Measurements from ENCODE around the gene TMEM59L. TPM values are rescaled to one million over a fixed set of nuclear protein-coding genes. Genes with fewer than 3 reads are reported as not detected.

The TMEM59L gene
- total and polyA plus RNA-seq, 9 of the 15 experiments (the other 6 are each of a cell fraction or from before 2014, with no cell fraction given), result 0.37 TPM; not detected in 8

DNA sequence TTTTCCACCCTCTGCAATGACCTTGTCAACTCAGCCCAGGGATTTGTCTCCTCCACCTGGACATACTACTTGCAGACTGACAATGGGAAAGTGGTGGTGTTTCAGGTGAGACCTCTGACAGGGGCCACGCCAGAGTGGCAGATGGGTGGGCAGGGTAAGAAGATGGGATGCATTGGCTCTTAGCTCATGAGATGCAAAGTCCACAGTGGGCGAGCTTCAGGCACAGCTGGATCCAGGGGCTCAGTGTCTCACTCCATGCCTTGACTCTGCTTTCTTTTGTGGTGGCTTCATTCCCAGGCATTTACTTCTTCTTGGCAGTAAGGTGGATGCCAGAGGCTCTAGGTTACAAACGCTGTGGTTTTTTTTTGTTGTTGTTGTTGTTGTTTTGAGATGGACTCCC, 3.4 kb downstream of the TMEM59L start:
- H3K4me1 ChIP-seq (replicated peaks in 1 of 2; ENCODE audit: control insufficient read depth in 2 of 2, insufficient read depth in 2 of 2, low read length in 2 of 2), result peaks cover 0 to 35% of the 10 kb centered on the region in 2 experiments; a peak in 2 of 5 replicates
- no peak overlapping the region for H3K4me3 ChIP-seq
- ATAC-seq (no peak), DNase-seq (ENCODE audit: extremely low read depth in 1 of 4, low spot score in 3 of 4) (no peak), FAIRE-seq (no peak)
- in situ Hi-C loops (cut with MboI), result no loop called here
- ChIA-PET POLR2A (interaction anchor here (0.7 to 0.9 kb wide), 2 partner anchors 12 to 19 kb away, joined by 3 read pairs; no protein-coding TSS in a partner anchor), CTCF (ENCODE audit: low intra/inter-chr PET ratio) (no interaction called here)
- no peak overlapping the region for H3K4me2 ChIP-seq (ENCODE audit: insufficient read depth, low read length)
- no peak for TF ChIP-seq SIRT6 (IDR thresholded peaks at IDR 0.05; ENCODE audit: low read depth, low read length)
- no peak for TF ChIP-seq NCOA1 (IDR thresholded peaks at IDR 0.05; ENCODE audit: low read depth)
- TF ChIP-seq SRSF9 (IDR thresholded peaks at IDR 0.05; ENCODE audit: borderline replicate concordance, low read depth, low read length), result no peak
- no peak for TF ChIP-seq DMBX1 (CRISPR knock-in tag; IDR thresholded peaks at IDR 0.05; ENCODE audit: borderline replicate concordance)
- TF ChIP-seq ZNF586 (CRISPR knock-in tag; conservative IDR thresholded peaks at IDR 0.05), result no peak
- TF ChIP-seq, protein P1, sequence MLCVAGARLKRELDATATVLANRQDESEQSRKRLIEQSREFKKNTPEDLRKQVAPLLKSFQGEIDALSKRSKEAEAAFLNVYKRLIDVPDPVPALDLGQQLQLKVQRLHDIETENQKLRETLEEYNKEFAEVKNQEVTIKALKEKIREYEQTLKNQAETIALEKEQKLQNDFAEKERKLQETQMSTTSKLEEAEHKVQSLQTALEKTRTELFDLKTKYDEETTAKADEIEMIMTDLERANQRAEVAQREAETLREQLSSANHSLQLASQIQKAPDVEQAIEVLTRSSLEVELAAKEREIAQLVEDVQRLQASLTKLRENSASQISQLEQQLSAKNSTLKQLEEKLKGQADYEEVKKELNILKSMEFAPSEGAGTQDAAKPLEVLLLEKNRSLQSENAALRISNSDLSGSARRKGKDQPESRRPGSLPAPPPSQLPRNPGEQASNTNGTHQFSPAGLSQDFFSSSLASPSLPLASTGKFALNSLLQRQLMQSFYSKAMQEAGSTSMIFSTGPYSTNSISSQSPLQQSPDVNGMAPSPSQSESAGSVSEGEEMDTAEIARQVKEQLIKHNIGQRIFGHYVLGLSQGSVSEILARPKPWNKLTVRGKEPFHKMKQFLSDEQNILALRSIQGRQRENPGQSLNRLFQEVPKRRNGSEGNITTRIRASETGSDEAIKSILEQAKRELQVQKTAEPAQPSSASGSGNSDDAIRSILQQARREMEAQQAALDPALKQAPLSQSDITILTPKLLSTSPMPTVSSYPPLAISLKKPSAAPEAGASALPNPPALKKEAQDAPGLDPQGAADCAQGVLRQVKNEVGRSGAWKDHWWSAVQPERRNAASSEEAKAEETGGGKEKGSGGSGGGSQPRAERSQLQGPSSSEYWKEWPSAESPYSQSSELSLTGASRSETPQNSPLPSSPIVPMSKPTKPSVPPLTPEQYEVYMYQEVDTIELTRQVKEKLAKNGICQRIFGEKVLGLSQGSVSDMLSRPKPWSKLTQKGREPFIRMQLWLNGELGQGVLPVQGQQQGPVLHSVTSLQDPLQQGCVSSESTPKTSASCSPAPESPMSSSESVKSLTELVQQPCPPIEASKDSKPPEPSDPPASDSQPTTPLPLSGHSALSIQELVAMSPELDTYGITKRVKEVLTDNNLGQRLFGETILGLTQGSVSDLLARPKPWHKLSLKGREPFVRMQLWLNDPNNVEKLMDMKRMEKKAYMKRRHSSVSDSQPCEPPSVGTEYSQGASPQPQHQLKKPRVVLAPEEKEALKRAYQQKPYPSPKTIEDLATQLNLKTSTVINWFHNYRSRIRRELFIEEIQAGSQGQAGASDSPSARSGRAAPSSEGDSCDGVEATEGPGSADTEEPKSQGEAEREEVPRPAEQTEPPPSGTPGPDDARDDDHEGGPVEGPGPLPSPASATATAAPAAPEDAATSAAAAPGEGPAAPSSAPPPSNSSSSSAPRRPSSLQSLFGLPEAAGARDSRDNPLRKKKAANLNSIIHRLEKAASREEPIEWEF (CRISPR knock-in tag; IDR thresholded peaks at IDR 0.05), result no peak
- no peak for TF ChIP-seq ASH1L (IDR thresholded peaks at IDR 0.05; ENCODE audit: borderline replicate concordance, low read depth, partially characterized antibody)
- TF ChIP-seq DACH1 (IDR thresholded peaks at IDR 0.05; ENCODE audit: partially characterized antibody), result no peak
- no peak for TF ChIP-seq CHD1 (IDR thresholded peaks at IDR 0.05; ENCODE audit: low read length)
- no peak for TF ChIP-seq TEAD1 (CRISPR knock-in tag; IDR thresholded peaks at IDR 0.05)
- TF ChIP-seq HDAC6 (IDR thresholded peaks at IDR 0.05; ENCODE audit: low read depth, low read length), result no peak
- TF ChIP-seq BMI1 (IDR thresholded peaks at IDR 0.05; ENCODE audit: low read length), result no peak
- no peak for TF ChIP-seq ZNF224 (CRISPR knock-in tag; IDR thresholded peaks at IDR 0.05)
- BruUV-seq (replicated peaks), result no TSS peak
- H4K20me1 ChIP-seq (replicated peaks; ENCODE audit: control insufficient read depth, insufficient read depth, low read length), result peaks cover 11% of the 10 kb centered on the region
- H3K79me2 ChIP-seq (ENCODE audit: control insufficient read depth, insufficient read depth, low read length), result no peaks in the 10 kb centered on the region
- H3K27ac ChIP-seq (ENCODE audit: extremely low read depth, low read depth, low read length), result no peak overlapping the region
- no peak overlapping the region for H2AFZ ChIP-seq (ENCODE audit: low read depth, low read length)
- 4% methylated on average over 3 of the region's 3 CpGs for WGBS (ENCODE audit: insufficient coverage, low coverage, missing lambda C conversion rate)
- no peaks in the 10 kb centered on the region for H3K9me1 ChIP-seq (ENCODE audit: control insufficient read depth, insufficient read depth, low read length)
- peaks cover 28 to 50% of the 10 kb centered on the region in 2 experiments for H3K27me3 ChIP-seq (ENCODE audit: control insufficient read depth in 2 of 2, insufficient read depth in 2 of 2, low read length in 2 of 2)
- intact Hi-C loops (cut with micrococcal nuclease), result no loop called here
- H3K9me3 ChIP-seq (replicated peaks; ENCODE audit: control insufficient read depth, insufficient read depth, low read depth, low read length), result no peaks in the 10 kb centered on the region
- no peaks in the 10 kb centered on the region for H3K36me3 ChIP-seq (ENCODE audit: control insufficient read depth, insufficient read depth, low read length)
- H3K9ac ChIP-seq (ENCODE audit: insufficient read depth in 1 of 2, low read depth in 2 of 2, low read length in 2 of 2), result no peak overlapping the region; a peak in 1 of 4 replicates
